GM12892 (cell line): ENCODE results near the gene PRELP.

Source experiments
- POLR2A ChIP-seq: IDR thresholded peaks from 2 replicates; pipeline ENCODE4 v1.6.1; 2011; ENCODE audit warnings: low read depth, low read length, control low read depth
- POLR2AphosphoS5 ChIP-seq: IDR thresholded peaks from 2 replicates; pipeline ENCODE4 v1.6.1; 2011; ENCODE audit warnings: low read depth, low read length, control low read depth
- TAF1 ChIP-seq: IDR thresholded peaks from 2 replicates; pipeline ENCODE4 v1.6.1; 2011; ENCODE audit warnings: low read depth, mild to moderate bottlenecking, control low read depth, low read length, borderline replicate concordance

DNA sequence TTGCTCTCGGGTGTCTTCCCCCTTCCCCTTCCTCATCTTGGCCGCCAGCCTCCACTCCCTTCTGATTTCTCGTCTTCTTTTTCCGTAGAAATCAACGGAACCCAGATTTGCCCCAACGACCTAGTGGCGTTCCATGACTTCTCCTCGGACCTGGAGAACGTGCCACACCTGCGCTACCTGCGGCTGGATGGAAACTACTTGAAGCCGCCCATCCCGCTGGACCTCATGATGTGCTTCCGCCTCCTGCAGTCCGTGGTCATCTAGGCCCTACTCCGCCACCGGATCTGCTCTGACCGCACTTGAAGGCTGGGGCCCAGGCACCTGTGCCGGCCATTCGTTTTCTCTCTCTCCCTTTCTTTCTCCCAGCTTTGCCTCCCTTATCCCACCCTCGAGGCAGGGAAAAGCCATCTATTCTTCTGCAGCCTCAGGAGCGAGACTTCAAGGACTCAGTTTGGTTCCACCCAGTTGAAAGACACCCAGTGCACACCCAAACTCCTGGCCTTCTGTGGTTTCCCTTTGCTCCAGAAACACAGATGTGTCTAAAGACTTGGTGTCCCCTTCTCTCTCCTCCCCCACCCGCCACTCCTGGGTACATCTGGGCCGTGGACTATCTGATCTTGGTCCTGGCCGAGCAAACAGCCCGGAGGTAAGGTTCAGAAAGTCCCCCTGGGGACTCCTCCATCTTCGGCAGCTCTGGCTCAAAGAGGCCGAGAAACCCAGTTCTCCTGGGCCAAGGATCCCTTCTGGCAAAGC is 11.2 kb downstream of the PRELP start:
- TF ChIP-seq POLR2A (no peak), POLR2AphosphoS5 (no peak), TAF1 (no peak)
